WI38 (cell line): ENCODE results near the gene GOSR1.
"Not testable (repeated sequence)": the region's sequence is repeated elsewhere in the genome, so short reads cannot be mapped to it uniquely, and the experiment has no call there.

ENCODE experiments used
- H3K4me3 ChIP-seq: 2 replicates; pipeline ENCODE4 v1.5.1; 2011; ENCODE audit warnings: low read depth, mild to moderate bottlenecking, control low read depth, low read length
- TF ChIP-seq, protein P1 (sequence below): IDR thresholded peaks from 2 replicates; pipeline ENCODE4 v1.5.1; 2012; ENCODE audit warnings: low read depth, mild to moderate bottlenecking, control low read depth, low read length

Gene GOSR1

DNA sequence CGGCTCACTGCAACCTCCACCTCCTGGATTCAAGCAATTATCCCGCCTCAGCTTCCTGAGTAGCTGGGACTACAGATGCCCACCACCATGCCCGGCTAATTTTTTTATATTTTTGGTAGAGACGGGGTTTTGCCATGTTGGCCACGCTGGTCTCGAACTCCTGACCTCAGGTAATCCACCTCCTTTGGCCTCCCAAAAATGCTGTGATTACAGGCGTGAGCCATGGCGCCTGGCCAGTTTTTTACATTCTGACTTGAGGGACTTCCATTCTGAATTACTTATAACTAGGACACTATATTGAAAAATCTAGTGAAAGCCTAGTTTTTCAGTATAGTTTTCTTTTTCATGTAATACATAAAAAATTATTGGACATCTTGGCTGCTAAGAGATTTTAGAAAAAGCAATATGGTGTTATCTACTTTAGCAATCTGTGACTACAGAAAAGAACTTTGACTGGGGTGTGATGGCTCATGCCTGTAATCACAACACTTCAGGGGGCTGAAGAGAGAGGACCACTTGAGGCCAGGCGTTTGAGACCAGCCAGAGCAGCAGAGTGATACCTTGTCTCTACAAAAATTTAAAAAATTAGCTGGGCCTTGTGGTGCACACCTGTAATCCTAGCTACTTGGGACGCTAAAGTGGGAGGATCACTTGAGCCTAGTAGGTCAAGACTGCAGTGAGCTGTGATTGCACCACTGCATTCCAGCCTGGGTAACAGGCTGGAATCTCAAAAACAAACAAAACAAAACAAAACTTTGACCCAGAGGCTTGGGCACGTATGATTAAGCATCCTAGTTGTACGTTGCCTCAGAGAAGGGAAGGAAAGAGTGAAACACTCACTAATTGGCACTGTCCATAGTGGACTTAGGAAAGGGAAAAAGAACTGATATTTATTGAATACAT is 26.8 kb upstream of the GOSR1 start:
- TF ChIP-seq, protein P1, sequence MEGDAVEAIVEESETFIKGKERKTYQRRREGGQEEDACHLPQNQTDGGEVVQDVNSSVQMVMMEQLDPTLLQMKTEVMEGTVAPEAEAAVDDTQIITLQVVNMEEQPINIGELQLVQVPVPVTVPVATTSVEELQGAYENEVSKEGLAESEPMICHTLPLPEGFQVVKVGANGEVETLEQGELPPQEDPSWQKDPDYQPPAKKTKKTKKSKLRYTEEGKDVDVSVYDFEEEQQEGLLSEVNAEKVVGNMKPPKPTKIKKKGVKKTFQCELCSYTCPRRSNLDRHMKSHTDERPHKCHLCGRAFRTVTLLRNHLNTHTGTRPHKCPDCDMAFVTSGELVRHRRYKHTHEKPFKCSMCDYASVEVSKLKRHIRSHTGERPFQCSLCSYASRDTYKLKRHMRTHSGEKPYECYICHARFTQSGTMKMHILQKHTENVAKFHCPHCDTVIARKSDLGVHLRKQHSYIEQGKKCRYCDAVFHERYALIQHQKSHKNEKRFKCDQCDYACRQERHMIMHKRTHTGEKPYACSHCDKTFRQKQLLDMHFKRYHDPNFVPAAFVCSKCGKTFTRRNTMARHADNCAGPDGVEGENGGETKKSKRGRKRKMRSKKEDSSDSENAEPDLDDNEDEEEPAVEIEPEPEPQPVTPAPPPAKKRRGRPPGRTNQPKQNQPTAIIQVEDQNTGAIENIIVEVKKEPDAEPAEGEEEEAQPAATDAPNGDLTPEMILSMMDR, result no peak
- H3K4me3 ChIP-seq, result no peak overlapping the region

- H3K4me3 ChIP-seq, result no peak overlapping the region
- TF ChIP-seq, protein P1, result no peak
These were observed 22.6 kb upstream of the GOSR1 start for GRCh38 chr17:30454635-30455034.

GRCh38 chr17:30458371-30458770 is 18.8 kb upstream of the GOSR1 start:
- TF ChIP-seq, protein P1, result no peak
- H3K4me3 ChIP-seq, result no peak overlapping the region

DNA sequence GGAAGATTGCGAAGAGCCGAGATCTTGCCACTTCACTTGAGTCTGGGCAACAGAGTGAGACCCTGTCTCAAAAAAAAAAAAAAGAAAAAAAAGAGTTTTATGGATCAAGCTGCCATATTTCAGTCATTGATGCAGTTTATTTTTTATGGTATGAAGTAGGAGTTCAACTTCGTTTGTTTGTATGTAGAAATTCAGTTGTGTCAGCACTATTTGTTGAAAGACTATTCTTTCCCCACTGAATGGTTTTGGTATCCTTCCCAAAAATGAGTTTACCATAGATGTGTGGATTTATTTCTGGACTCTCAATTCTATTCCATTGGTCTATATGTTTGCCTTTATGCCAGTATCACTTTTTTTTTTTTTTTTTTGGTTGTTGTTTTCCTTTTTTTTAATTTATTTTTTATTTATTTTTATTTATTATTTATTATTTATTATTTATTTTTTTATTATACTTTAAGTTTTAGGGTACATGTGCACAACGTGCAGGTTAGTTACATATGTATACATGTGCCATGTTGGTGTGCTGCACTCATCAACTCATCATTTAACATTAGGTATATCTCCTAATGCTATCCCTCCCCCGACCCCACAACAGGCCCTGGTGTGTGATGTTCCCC is 18.3 kb upstream of the GOSR1 start:
- H3K4me3 ChIP-seq, result not testable (repeated sequence)

- H3K4me3 ChIP-seq, result no peak overlapping the region
- TF ChIP-seq, protein P1, result no peak
These were observed 8.7 kb upstream of the GOSR1 start for GRCh38 chr17:30468465-30468864.

DNA sequence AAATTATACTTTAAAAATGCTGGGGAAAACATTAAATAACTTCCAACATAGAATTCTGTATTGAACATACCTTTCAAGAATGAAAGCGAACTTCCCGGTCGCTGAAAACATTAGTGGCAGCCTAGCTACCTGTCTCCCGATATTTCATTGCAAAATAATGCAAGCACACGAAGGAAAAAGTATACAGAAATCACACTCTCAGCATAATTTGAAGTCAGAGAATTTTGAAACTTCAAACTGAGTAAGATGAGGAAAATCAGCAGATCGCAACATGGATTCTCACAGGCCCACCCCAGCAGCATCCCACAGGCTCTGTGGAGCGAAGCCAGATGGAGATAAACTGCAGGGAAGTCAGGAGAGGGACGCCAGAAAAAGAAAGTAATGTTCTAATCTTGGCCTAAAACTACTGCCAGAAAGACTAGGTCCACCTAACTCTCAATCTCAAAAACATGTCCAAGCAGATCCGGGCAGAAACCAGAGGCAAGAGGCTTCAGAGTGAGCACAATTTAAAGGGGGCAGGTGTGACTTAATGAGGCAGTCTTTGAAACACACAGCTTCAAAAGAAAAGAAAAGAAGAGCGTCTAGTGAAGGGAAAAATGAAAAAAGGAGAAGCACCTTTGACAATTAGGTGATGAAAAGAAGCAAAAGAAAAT is 4.8 kb upstream of the GOSR1 start:
- no peak overlapping the region for H3K4me3 ChIP-seq
- TF ChIP-seq, protein P1, result no peak

DNA sequence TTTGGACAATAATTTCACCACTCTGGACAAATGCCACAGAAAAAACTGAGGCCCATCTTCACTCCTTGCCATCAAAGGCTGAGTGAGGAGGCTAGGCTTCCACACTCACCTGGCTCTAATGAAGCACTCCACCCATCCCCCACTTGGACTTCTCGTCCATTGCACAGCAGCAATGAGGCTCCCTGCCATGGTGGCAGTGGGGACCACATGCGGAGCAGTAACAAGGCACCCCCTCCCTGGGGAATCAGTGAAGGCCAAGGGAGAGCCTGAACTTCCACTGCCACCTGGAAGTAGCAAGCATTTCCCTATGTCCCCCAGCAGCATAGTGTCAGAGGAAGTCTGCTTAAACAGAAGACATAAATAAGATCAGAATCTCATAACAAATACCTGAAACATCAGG is 2.0 kb upstream of the GOSR1 start:
- TF ChIP-seq, protein P1, result no peak
- no peak overlapping the region for H3K4me3 ChIP-seq
